GM21825 (cell line): Measurements from ENCODE around the gene USH2A.

ENCODE experiments used
- ATAC-seq: cut with Tn5 transposase; IDR thresholded peaks from one replicate; pipeline ENCODE4 v1.9.1; 2021; ENCODE audit warnings: mild to moderate bottlenecking, moderate library complexity; ENCODE audit not compliant: unreplicated experiment

Gene USH2A

DNA sequence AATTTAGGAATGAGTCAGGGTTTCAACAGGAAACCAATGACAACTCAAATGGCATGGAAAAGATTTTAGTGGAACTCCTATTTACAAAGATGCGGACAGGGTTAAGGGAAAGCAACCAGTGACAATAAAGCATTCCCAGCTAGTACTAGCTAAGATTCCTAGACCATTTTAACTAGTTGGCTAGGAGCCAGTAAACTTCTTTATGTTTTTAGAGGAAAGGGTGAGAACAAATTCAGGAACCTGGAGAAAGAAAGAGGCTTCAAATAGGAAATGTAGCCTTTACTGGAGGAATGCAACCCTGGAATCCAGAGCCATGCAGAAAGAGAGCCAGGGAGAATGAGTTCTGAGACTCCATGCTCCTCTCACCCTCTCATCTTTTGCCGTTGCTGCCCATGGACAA is 439.6 kb downstream of the USH2A start:
- no peak for ATAC-seq

DNA sequence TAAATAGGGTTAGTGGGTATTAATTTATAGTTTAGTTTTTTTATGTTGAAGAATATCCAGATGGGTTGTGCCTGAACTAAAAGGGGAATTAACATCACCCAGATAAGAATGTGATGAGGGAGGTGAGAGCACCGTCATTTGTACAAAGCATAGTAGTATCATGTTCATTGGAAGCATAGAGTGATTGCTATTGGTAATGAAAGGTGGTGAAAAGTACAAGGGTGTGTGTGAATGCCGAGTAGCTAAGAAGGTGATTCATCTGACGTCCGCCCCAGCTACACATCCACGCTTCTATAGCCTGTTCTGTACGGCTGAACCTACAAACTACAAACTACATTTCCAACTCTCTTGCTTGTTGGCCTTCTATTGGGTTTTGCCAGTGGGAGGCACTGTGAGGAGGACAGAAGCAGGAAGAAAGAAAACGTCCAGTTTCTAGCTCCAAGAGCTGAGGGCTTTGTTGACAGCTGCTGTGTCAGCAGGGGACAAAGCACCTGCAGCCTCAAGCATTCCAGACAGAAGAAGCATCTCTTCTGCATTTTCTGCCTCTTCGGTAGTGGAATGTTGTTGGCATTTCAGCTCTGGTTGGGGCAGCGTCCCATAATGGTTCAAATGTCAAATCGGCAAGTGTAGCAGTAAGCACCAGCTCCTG is 451.3 kb downstream of the USH2A start:
- no peak for ATAC-seq

DNA sequence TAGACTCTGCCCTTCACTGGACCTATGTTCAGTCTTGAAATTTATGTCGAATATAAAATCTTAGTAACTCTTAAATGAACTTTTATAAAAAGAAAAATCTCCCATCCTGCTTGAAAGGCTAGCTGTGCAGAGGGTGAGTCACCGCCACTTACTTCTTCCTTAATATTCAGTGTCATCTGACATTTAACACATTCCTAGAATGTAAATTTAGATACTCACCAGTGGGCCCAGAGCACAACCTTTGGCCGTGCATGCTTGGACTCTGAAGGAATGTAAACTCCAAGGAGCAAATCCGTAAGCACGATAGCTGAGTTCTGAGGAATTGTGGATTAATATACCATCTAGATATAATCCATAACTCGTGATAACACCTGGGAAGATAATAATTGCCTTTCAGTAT is 452.8 kb downstream of the USH2A start:
- ATAC-seq, result no peak

DNA sequence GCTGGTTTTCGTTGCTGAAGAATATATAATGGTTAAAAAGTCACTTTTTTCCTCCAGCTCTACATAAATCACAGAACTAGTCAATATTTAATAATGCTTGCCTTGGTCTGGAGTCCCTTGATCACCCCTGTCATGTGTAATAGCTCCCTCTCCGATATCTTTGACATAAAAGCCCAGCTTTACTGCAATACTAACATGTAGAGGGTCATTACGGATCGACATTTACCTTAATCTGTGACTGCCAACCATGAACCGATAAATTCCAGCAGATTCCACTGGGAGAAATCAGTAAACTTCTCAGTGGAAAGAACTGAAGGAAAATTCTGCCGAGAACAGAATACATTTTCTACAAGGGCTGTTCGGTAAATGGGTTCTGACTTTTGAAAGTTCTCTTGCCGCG is 459.6 kb downstream of the USH2A start:
- no peak for ATAC-seq

DNA sequence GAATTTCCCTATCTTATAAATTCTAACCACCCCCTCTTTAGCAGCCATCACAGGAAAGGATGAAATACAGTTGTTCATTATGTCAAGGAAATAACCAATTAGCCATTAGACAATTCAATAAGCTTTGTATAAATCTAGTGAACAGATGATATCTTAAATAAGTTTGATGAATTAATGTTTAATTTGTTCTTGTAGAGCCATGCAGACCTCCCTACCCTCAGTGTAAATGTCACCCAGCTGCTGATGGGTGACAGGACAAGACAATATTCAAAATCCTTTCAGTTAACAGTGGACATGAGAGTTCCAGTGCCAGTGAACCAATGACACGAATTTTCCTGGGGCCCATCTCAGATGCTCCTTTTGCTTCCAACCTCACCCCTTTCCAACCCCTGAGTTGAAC is 460.2 kb downstream of the USH2A start:
- ATAC-seq, result no peak

DNA sequence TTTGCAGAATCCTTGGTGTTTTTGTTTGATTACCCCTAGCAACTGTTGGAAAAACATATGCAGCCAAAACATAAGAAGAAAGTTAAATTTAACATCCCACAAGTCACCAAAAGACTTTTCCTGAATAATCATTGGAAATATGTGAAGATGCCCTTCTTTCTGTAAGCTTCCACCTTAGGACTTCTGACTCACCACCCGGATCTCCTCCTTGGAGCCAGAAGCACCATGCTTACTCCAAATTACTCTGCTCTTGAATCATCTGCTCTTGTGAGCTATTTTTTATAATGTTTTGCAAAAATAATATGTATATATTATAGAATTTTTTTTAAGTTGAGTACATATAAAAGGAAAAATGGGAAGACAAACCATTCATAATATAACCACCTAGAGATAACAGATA is 464.4 kb downstream of the USH2A start:
- ATAC-seq, result no peak

DNA sequence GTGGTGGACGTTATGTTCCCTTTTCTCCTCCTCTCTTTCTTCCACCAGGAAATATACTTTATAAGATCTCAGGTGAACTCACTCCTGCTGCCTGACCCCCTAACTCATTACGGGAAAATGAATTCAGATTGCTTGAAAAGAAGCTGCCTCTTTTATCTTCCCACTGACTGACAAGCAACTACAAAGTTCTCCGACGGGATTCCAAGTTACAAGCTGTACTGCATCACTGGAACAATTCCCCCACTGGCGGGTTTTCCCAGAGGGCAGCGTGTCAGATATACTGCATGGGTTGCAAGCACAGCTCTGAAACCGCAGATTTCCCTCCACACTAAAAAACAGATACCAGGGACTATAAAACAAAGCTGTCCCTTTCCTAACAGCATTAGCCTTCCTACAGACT is 465.6 kb downstream of the USH2A start:
- no peak for ATAC-seq

DNA sequence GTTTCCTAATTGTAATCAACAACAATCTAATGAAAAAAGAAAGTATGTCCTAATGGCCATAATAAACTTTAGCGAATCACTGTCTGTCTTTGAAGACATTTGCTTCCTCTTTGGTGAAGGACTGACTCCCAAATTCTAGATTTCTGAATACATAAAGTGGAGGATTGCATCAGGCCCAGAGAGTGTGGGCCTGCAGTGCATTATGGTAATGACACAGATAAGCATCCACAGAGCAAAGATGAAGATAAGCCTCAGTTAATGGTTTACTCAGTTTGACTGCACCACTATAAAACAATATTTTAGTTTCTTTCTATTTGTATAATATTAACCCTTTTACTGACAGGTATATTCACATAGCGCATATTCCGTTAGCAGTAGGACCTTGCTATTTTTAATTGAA is 490.7 kb downstream of the USH2A start:
- ATAC-seq, result no peak

DNA sequence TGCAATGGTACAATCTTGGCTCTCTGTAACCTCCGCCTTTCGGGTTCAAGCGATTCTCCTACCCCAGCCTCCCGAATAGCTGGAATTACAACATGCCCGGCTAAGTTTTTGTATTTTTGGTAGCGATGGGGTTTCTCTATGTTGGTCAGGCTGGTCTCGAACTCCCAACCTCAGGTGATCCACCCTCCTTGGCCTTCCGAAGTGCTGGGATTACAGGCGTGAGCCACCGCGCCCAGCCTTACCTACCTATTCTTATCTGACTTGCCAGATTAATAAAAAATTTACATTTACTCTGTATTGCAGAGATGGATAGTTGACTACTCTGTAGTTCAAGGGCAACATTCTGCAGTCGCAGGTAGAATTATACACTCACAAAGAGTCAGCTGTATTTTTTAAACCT is 496.6 kb downstream of the USH2A start:
- ATAC-seq, result no peak

DNA sequence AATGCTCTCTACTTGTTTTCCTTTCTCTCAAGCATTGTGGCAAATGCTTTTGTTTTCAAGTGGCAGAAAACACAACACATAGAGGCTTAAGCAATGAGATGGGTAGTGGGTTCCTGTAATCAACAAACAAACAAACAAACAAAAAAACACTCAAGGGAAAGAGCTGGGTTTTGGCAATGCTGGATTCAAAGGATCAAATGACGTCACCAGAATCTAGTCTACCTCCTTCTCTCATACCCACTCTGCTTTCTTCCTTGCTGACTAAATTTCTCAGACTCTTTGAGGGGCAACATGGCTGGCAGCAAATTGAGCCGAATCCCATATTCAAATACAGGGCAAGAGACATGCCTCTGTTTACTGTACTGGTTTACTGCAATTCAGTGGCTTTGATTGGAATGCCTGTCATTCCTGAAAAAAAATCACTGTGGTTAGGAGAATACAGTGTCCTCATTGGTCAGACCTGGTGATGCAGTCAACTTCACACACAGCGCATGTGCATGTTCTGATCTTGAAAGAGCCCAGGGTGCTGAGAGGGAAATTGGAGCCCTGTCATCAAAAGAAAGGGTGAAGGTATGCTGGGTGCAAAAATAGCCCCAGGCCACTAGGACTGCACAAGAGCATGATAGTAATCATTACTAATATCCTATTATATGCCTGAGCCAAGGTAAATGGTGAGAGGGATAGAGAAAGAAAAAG is 500.0 kb downstream of the USH2A start:
- ATAC-seq, result no peak

DNA sequence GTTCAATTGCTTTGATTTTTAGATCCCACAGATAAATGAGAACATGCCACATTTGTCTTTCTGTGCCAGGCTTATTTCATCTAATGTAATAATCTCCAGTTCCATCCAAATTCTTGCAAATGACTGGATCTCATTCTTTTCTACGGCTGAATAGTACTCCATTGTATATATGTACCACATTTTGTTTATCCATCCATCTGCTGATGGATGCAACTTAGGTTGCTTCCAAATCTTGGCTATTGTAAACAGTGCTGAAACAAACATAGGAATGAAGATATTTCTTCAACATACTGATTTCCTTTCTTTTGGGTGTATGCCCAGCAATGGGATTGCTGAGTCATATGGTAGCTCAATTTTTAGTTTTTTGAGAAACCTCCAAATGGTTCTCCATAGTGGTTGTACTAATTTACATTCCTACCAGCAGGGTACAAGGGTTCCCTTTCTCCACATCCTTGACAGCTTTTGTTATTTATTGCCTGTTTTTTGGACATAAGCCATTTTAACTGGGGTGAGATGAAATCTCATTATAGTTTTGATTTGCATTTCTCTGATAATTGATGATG is 511.8 kb downstream of the USH2A start:
- ATAC-seq, result no peak

DNA sequence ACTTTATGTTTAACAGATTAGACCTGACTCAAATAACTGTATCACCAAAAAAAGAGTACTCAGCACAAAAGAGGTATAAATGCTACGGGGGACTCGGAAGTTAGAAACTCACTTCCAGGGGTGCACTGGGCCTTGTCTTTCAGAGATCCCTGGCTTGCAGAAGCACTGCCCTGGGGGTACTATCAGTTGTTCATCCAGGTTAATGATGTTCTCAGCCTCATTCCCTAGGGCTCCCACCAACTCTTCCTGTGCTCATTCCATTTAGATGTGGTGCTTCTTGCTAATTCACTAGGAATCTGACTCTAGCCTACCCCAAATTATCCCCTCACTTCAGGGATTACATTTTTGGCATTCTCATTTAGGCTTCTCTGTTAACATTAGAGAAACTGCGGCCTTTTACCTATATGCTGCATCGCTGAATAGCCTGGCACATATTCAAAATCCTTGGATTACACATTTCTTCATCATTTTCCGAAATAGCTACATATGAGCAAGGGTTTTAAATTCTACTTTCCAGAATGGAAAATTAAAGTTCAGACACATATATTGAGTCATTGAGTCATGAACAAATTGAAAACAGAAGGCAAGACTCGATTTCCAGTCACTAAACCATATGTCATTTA is 517.6 kb downstream of the USH2A start:
- no peak for ATAC-seq

DNA sequence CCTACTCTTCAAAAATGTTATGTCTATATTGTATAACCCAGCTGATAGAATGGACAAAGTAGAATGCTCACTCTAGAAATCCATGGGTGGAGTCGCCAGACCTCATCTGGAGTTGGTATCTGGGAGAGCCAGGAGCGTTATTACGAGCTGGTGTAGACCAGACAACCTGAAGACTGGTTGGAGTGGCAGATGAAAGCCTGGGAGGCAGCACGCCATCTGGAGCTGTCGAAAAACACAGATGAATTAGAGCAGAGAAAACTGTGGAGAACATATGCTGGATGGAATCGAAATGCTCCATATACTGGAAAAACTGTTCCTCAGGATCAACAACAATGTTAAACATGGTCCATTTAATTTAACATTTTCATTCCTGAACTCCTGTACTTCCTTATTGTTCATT is 522.6 kb downstream of the USH2A start:
- ATAC-seq, result no peak

DNA sequence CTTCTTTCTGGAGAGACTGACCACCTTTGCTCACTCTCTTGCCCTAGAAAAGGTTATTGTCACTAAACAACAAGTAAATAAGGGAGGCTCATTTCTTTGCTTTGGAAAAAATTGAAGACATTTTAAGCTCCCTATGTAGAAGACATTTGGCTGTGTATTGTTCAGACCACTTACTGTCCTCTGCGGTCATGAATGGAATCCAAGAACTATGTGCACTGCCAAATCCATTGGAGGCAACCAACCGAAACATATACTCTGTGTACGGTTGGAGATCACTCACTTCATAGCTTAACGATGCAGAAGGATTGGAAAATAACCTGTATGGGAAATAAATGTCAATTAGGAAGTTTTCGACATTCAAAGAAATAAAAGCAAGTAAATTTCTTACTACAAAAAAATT is 523.3 kb downstream of the USH2A start:
- ATAC-seq, result no peak

DNA sequence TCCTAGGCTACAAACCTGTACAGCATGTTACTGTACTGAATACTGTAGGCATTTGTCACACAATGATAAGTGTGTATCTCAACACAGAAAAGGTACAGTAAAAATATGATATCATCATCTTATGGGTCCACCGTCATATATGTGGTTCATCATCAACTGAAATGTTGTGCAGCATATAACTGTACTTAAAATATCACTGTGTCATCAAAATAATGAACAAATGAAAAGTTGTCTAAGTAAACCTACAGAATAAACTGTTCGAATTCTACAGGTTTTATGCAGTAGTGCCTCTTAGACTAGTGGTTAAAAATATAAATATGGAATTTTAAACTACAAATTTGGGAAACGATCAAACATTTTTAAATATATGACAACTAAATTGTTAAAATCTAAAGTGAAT is 527.4 kb downstream of the USH2A start:
- no peak for ATAC-seq

DNA sequence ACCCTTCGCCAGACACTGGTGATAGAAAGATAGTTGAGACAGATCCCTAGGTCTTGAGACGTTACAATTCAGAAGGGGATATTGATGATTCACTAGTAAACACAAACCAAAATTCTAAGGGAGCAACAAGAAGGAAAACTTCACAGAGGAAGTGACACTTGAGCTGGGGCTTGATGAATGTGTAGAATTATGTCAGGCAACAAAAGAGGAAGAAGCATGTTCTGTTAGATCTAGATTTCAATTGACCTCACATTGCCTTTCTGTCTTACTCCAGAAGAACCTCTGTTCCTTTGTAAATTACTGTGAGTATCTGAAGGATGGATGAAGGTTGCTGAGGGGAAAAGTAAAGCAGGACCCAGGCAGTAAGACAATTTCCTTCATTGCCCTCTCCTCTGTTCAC is 528.0 kb downstream of the USH2A start:
- no peak for ATAC-seq

DNA sequence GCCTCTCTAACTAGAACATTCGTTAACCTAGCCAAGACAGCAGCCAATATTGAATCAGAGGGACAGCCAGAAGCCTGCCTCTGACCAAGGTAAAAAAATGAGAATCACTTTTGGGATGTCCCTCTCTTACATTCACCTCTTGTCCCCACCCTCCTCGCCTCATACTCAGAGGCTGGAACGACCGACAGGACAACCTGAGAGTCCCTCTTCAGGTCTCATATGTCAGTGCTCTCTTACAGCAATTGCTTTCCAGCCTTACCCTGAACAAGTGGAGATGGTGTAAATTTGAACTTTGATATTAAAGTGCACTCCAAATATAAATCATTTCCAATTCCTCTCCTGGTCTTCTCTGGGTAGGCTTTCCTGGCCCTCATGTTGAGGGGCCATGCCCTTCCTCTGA is 528.6 kb downstream of the USH2A start:
- no peak for ATAC-seq

DNA sequence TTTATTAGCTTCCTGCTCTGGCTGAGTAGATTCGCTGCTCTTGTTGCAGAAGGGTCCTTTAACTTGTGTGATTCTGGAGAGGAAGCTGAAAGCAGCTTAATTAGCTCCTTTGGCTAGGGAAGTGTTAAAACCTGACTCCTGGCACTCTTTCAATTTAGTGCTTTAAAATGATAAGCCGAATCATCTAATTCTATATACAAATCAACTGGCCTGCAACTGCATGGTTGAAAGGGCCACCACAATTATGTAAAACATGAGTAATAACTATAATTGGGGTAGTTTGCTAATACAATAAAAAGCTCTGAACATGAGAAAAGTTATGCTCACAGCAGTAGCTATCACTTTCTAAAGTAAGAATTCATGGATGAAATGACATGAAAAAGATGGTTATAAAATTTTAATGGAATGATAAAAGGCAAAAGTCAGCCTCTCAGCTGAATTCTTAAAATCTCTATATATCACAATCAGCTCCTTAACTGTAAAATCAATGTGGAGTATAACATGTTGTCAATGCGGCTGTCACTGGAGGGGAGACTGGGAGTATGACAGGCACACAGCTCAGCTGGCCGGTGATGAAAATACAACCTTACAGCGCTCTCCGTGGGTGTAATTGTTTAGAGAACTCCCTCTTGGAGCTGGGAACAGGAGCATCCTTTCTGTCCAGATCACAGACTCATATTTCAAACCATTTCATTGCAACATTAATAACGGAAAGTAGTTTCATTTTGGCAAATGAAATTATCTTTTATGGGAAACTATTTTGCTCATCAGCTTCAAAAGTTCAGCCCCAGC is 531.8 kb downstream of the USH2A start:
- ATAC-seq, result no peak

DNA sequence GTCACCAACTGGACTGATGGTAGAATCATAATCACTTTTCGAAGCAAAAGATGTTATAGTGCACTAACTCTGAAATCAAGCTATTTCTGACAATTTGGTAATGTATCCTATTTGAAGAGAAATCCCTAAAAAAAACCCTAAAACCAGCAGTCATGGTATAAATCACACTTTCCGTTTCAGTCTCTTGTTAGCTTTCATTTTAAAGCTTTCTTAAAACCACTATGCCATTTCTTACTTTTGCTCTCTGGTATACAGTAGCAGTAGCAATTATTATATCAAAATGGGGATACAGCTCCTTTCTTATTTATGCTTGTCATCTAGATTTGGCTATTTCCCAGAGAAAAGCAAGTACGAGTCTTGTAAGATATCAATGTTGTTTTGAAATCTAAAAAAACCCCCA is 532.8 kb downstream of the USH2A start:
- ATAC-seq, result no peak

DNA sequence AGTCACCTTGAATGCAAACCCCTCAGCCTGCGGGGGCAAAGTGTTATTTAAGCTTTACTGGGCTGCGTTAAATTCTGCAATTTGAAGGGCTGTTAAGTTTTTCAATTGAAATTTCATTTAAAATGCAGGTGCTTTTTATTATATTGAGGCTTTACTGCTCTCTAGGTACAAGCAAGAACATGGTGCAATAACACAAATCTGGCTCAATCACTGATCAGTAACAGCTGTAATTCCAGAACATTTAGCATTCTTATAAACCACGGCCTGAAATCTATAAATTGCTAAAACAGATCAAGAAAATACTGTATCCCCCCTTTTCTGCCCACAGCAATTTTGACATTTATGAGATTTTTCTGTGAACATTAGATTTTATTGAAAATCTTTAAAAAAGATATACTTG is 533.4 kb downstream of the USH2A start:
- no peak for ATAC-seq

DNA sequence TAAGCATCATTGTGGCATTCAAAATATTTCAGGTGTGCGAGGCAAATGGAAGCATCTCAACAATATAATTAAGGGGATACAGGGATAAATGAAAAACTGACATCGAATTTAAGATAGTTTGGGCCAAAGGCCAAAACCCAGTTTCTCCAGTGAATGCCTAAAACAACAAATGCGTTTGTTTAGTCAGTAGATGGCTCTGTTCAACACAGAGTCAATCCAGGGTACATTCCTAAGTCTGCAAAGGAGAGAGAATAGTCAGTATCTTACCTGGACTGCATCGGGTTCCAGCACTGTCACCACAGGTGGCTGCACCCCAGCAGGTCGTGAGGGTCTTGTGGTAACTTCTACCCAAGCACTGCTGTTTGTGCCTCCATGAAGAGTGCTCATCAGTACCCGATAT is 535.1 kb downstream of the USH2A start:
- no peak for ATAC-seq
